Activated CD4-positive, alpha-beta memory T cell treated with anti-CD3 and anti-CD28 coated beads for 36 hours (primary cell): Measurements from ENCODE around the gene CYB5R3. TPM values are rescaled to one million over a fixed set of nuclear protein-coding genes. Genes with fewer than 3 reads are reported as not detected.
"Not testable (repeated sequence)": the region's sequence is repeated elsewhere in the genome, so short reads cannot be mapped to it uniquely, and the experiment has no call there.

ENCODE experiments used
- CTCF ChIA-PET: fragments of 350-600 bp; sonication (Branson Sonifier 250); formaldehyde crosslinking; loops from one replicate; lab custom pipeline; 2021; ENCODE audit warnings: antibody characterized with exemption, inconsistent platforms; lab: Charles Lee
- POLR2A ChIA-PET: fragments of 350-600 bp; sonication (Branson Sonifier 250); formaldehyde crosslinking; loops from one replicate; lab custom pipeline; 2021; ENCODE audit warnings: antibody characterized with exemption; lab: Charles Lee
- DNase-seq: peaks from one replicate; pipeline ENCODE4 v3.0.0-alpha.2; 2020
- H3K27ac Mint-ChIP-seq: one replicate; pipeline ENCODE4 v1.8.0; 2021; ENCODE audit warnings: mixed read lengths
- H3K27me3 Mint-ChIP-seq: one replicate; pipeline ENCODE4 v1.8.0; 2021; ENCODE audit warnings: mixed read lengths
- H3K36me3 Mint-ChIP-seq: one replicate; pipeline ENCODE4 v1.8.0; 2021; ENCODE audit warnings: mixed read lengths
- H3K4me1 Mint-ChIP-seq: one replicate; pipeline ENCODE4 v1.8.0; 2021; ENCODE audit warnings: low read depth, mixed read lengths
- H3K4me3 Mint-ChIP-seq: one replicate; pipeline ENCODE4 v1.8.0; 2021; ENCODE audit warnings: mild to moderate bottlenecking, mixed read lengths
- H3K9me3 Mint-ChIP-seq: one replicate; pipeline ENCODE4 v1.8.0; 2021; ENCODE audit warnings: mixed read lengths
- intact Hi-C: fragments of 100-400 bp; cut with micrococcal nuclease; formaldehyde crosslinking; loops from one replicate; pipeline ENCODE4 v1.15.1; 2023
- total RNA-seq, 2 experiments: library from RNA; stranded (reverse); gene quantifications; one replicate each; pipeline ENCODE4 v1.2.3, GENCODE V29; 2021

The CYB5R3 gene
- total RNA-seq, 2 experiments from 2014 or later, result 73.7 to 77.6 TPM

DNA sequence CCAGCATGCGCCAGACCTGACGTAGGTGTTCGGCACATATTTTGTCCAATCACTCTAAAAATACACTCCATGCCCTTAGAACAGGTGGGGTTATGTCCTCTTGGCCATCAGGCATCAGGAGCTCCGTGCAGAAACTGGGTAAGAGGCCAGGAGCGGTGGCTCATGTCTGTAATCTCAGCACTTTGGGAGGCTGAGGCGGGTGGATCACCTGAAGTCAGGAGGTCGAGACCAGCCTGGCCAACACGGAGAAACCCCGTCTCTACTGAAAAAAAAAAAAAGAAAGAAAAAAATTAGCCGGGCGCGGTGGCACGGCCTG, 33.4 kb downstream of the CYB5R3 start:
- CTCF ChIA-PET, result interaction anchor here (1.2 kb wide), 1 partner anchor 11 kb away, joined by 3 read pairs; no protein-coding TSS in a partner anchor

DNA sequence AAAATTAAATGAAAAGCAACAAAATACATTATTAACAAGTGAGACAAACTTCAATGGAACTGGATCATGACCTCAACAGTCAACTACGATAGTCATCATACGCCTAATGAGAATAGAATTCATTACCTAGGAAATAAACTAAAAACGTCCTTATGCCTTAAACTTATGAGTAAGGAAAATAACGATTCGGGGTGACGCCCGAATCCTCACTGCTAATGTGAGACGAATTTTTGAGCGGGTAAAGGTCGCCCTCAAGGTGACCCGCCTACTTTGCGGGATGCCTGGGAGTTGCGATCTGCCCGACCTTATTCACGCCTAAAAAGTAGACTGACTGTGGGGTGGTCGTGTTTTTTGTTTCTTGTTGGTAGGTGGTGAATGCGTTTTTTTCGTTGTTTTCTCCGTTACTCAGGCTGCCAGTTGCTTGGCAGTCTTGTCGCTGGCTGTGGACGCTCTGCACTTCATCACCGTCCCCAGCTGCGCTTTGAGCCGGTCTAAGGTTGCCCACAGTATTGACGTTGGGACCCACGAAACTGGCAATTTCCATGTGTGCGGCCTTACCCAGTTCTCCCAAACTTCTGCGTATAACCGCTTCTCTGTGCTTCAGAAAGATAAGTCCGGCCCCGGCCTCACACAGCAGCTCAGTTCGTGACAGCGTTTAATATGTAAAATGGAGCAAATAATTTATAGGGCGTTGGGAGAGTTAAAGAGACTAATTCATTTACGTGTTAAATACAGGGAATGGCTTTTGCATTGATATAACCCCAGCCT, 33.9 kb downstream of the CYB5R3 start:
- peak overlapping the region; percentile 96 for H3K27ac Mint-ChIP-seq
- intact Hi-C loops, result loop anchor here (2.0 kb wide), 3 partner anchors 32 to 242 kb away; partner anchors contain the start of genes ARFGAP3 and CYB5R3
- no peaks in the 10 kb centered on the region for H3K9me3 Mint-ChIP-seq
- peak; percentile 94 for DNase-seq
- peaks cover 24% of the 10 kb centered on the region for H3K36me3 Mint-ChIP-seq
- H3K27me3 Mint-ChIP-seq, result peaks cover 3% of the 10 kb centered on the region
- POLR2A ChIA-PET, result interaction anchor here (0.5 to 3.6 kb wide), 19 partner anchors 9 to 535 kb away, joined by 3 to 45 read pairs (median 5); partner anchors contain the start of genes ARFGAP3 and CYB5R3
- CTCF ChIA-PET, result interaction anchor here (1.2 kb wide), 1 partner anchor 11 kb away, joined by 3 read pairs; no protein-coding TSS in a partner anchor
- H3K4me1 Mint-ChIP-seq, result peaks cover 43% of the 10 kb centered on the region
- H3K4me3 Mint-ChIP-seq, result peak overlapping the region; percentile 87

More for the DNA sequence above, 33.4 kb downstream of the CYB5R3 start:
- Mint-ChIP-seq H3K36me3 (peaks cover 23% of the 10 kb centered on the region), H3K27ac (peak overlapping the region; percentile 96), H3K4me3 (peak overlapping the region; percentile 87), H3K4me1 (peaks cover 39% of the 10 kb centered on the region)
- H3K9me3 Mint-ChIP-seq, H3K27me3 Mint-ChIP-seq, DNase-seq: not testable (repeated sequence)
- POLR2A ChIA-PET, result interaction anchor here (0.5 to 3.6 kb wide), 16 partner anchors 8 to 475 kb away, joined by 3 to 45 read pairs (median 5); partner anchors contain the start of genes ARFGAP3 and CYB5R3
- intact Hi-C loops, result loop anchor here (2.0 kb wide), 3 partner anchors 33 to 241 kb away; partner anchors contain the start of genes ARFGAP3 and CYB5R3

DNA sequence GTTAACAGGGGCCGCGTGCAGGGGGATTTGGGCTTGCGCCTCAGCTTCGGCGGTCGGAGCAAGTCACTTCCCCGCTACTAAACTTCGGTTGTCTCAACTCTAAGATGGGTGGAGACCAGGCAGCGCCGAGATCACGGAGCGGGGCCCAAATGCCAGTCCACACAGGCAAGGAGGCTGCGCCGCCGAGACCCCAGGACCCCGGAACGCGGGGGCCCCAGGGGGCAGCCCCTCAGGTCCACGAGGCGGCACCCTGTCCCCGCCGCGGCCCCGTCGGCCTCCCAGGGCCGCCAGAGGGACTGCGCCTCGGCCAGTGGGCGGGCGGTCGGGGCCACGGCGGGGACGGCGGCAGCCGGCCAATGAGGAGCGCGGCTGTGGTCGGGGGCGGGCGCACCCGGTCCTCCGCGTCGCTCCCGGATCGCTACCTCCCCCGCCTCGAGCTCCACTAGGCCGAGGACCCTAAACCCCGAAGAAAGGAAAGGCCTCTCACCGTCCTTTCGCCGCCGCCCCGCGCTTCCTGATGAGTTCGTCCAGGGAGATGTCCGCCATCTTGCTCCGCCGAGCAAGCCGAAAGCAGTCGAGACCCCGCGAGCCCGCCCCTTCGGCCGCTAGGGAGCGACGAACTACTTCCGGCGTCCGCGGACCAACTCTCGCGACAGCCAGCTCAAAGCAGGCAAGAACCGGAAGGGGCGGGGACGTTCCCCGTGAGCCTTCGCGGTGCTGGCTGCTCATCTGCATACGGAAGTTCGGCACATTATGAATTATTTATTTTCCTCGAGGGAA, 34.7 kb downstream of the CYB5R3 start, which contains the start of gene POLDIP3:
Gene POLDIP3 (minus strand): TSS at position 572 of the 780 bp plus-strand sequence. CDS start 26 bp downstream, at position 546.
- Mint-ChIP-seq H3K4me1 (peaks cover 49% of the 10 kb centered on the region), H3K4me3 (peak within 1 kb of the TSS; percentile 94), H3K27ac (peak within 1 kb of the TSS; percentile 96), H3K36me3 (peaks cover 27% of the 10 kb centered on the region), H3K9me3 (no peaks in the 10 kb centered on the region), H3K27me3 (peaks cover 3% of the 10 kb centered on the region)
- intact Hi-C loops, result loop anchor here (2.0 kb wide), 3 partner anchors 32 to 242 kb away; partner anchors contain the start of genes ARFGAP3 and CYB5R3
- POLR2A ChIA-PET, result interaction anchor here (0.6 to 3.6 kb wide), 16 partner anchors 8 to 582 kb away, joined by 3 to 45 read pairs (median 5); partner anchors contain the start of genes ARFGAP3, CYB5R3 and NDUFA6
- peak; percentile 99 for DNase-seq
- CTCF ChIA-PET, result interaction anchor here (1.2 kb wide), 1 partner anchor 12 kb away, joined by 3 read pairs; no protein-coding TSS in a partner anchor

DNA sequence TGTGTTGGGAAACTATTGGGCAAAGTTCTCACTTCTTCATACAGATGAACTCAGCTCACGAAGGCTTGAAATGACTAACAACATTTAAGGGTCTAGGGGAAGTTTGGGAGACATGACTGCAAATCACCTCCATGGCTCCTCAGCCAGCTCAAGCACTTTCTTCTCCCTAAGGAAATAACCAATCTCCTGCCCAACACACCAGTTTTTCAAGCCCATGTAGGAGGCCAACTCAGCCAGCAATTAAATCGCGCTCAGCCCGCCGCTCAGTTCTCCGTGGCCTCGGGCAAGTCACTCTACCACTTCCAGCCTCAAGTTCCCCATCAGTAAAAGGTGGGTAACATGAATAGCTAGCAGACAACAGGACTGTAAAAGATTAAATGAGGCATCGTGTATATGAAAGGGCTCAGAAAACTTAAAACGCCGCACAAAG, 35.3 kb downstream of the CYB5R3 start:
- DNase-seq, result peak; percentile 38

DNA sequence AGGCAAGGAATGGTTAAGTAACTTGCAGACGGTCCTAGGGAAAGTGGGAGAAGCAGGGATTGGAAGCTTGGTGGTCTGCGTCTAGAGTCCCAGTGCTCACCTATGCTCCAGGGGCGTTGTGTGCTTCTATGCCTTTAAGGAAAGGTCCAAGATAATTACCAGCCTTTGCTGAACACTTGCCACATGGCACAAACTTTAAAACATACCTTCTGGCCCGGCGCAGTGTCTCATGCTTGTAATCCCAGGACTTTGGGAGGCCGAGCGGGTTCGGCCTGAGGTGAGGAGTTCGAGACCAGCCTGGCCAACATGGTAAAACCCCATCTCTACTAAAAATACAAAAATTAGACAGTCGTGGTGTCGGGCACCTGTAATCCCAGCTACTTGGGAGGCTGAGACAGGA, 36.9 kb downstream of the CYB5R3 start:
- intact Hi-C loops, result no loop called here
- DNase-seq, result no peak
- Mint-ChIP-seq H3K27ac (peak overlapping the region; percentile 18), H3K9me3 (no peaks in the 10 kb centered on the region), H3K4me1 (peaks cover 57% of the 10 kb centered on the region), H3K27me3 (peaks cover 3% of the 10 kb centered on the region), H3K36me3 (peaks cover 31% of the 10 kb centered on the region), H3K4me3 (no peak overlapping the region)
- ChIA-PET POLR2A (interaction anchor here (3.6 kb wide), 1 partner anchor 30 kb away, joined by 32 read pairs; no protein-coding TSS in a partner anchor), CTCF (interaction anchor here (1.2 kb wide), 1 partner anchor 27 kb away, joined by 3 read pairs; no protein-coding TSS in a partner anchor)

More for the DNA sequence above, 35.3 kb downstream of the CYB5R3 start:
- Mint-ChIP-seq H3K4me3 (peak overlapping the region; percentile 94), H3K27ac (peak overlapping the region; percentile 96), H3K27me3 (peaks cover 3% of the 10 kb centered on the region), H3K36me3 (peaks cover 27% of the 10 kb centered on the region), H3K4me1 (peaks cover 55% of the 10 kb centered on the region), H3K9me3 (no peaks in the 10 kb centered on the region)
- ChIA-PET CTCF (no interaction called here), POLR2A (interaction anchor here (0.6 to 3.6 kb wide), 9 partner anchors 7 to 581 kb away, joined by 3 to 45 read pairs (median 4); partner anchors contain the start of genes ARFGAP3, CYB5R3 and NDUFA6)
- intact Hi-C loops, result loop anchor here (2.0 kb wide), 3 partner anchors 31 to 243 kb away; partner anchors contain the start of genes ARFGAP3 and CYB5R3

DNA sequence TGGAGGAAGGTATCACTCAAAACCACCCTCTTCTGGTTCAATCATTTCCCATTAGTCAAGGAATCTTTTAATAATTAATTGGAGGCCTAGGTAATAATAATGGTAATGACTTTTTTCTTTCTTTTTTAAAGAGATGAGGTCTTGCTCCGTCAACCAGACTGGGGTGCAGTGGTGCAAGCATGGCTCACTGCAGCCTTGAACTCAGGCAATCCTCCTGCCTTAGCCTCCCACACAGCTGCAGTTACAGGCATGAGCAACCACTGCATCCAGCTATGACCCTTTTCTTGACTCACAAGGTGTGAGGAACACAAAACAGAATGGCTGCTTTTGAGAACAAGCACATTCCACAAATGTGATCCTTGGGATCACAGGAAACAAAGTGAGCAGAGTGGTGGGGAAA, 38.1 kb downstream of the CYB5R3 start:
- Mint-ChIP-seq H3K36me3 (peaks cover 36% of the 10 kb centered on the region), H3K9me3 (no peaks in the 10 kb centered on the region), H3K27me3 (peaks cover 3% of the 10 kb centered on the region), H3K4me3 (no peak overlapping the region), H3K27ac (peak overlapping the region; percentile 15), H3K4me1 (peaks cover 60% of the 10 kb centered on the region)
- POLR2A ChIA-PET, result interaction anchor here (0.6 kb wide), 1 partner anchor 136 kb away, joined by 3 read pairs; no protein-coding TSS in a partner anchor
- CTCF ChIA-PET, result no interaction called here
- intact Hi-C loops, result no loop called here
- peak; percentile 36 for DNase-seq

DNA sequence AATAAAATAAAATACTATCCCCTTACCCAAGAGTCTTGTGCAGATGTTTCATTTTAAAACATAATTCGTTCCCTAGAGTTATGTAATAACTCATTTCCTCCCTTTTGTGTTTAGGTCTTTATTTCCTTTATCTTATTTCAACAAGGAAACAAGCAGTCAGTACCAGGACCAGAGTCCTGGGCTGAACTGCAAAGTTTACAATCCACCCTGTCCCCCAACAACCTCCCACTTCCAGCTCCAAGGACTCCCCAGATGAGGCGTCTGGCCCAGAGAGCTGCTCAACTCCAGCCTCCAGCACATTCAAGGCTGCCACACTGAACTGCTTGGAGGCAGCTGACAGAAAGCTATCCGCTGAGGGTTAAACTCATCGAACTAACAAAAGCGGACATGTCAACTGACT, 39.0 kb downstream of the CYB5R3 start:
- Mint-ChIP-seq H3K9me3 (no peaks in the 10 kb centered on the region), H3K4me1 (peaks cover 56% of the 10 kb centered on the region), H3K36me3 (peaks cover 34% of the 10 kb centered on the region), H3K4me3 (no peak overlapping the region), H3K27ac (peak overlapping the region; percentile 42), H3K27me3 (peaks cover 1% of the 10 kb centered on the region)
- intact Hi-C loops, result no loop called here
- CTCF ChIA-PET, result interaction anchor here (2.1 kb wide), 1 partner anchor 12 kb away, joined by 5 read pairs; no protein-coding TSS in a partner anchor
- POLR2A ChIA-PET, result interaction anchor here (0.6 to 1.0 kb wide), 2 partner anchors 28 to 507 kb away, joined by 3 read pairs; no protein-coding TSS in a partner anchor
- no peak for DNase-seq

DNA sequence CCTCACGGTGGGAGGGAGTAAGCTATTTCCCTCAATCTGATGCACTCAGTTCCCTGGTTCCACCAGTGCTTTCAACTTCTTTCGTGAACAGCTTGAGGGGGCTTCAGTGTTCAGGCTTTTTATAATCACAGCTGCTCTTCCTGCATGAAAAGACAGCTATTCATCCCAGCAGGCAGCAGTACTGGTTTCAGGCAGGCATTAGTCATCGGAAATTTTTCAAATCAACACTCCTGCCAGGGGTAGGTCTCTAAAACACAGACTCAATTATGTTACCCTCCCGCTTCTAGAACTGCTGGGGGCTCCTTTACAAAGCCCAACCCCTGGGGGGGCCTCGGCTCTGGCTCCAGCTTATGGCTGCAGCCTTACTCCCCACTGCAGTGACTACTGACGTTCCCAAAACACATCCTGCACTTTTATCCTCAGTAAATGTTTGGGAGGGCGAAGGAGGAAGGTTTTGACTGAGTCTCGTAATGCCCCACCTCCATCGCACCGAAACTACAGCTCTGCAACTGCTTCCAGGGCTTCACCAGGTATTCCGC, 40.3 kb downstream of the CYB5R3 start:
- Mint-ChIP-seq H3K4me1 (peaks cover 63% of the 10 kb centered on the region), H3K9me3 (no peaks in the 10 kb centered on the region), H3K27me3 (no peaks in the 10 kb centered on the region), H3K27ac (peak overlapping the region; percentile 77), H3K4me3 (no peak overlapping the region), H3K36me3 (peaks cover 32% of the 10 kb centered on the region)
- ChIA-PET POLR2A (no interaction called here), CTCF (interaction anchor here (0.9 to 2.1 kb wide), 2 partner anchors 12 to 14 kb away, joined by 3 to 5 read pairs; no protein-coding TSS in a partner anchor)
- DNase-seq, result peak; percentile 25
- intact Hi-C loops, result no loop called here

DNA sequence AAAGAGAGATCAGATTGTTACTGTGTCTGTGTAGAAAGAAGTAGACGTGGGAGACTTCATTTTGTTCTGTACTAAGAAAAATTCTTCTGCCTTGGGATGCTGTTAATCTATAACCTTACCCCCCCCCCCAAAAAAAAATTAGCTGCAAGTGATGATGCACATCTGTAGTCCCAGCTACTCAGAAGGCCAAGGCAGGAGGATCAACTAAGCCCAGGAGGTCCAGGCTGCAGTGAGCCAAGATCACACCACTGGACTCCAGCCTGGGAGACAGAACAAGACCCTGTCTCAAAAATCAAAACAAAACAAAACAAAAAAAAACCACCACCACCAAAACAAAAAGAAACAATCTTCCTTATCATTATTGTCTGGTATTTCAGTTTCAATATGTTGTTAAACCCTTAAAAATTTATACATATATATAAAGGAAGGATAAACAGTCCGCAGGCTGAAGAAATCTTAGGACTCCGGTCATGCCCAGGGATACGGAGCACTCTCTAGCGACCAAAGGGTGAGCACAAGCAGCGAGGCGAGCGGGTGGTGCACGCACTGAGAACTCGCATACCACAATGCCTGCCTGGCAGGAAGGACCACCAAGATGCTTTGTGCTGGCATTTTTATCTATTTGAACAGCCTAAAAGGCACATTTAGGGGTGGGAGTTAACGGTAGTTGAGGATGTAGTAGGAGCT, 40.9 kb downstream of the CYB5R3 start:
- H3K27ac Mint-ChIP-seq, result peak overlapping the region; percentile 77
- peaks cover 64% of the 10 kb centered on the region for H3K4me1 Mint-ChIP-seq
- POLR2A ChIA-PET, result interaction anchor here (0.5 kb wide), 1 partner anchor 46 kb away, joined by 3 read pairs; no protein-coding TSS in a partner anchor
- peaks cover 29% of the 10 kb centered on the region for H3K36me3 Mint-ChIP-seq
- DNase-seq, result no peak
- intact Hi-C loops, result no loop called here
- no peaks in the 10 kb centered on the region for H3K27me3 Mint-ChIP-seq
- CTCF ChIA-PET, result interaction anchor here (0.9 to 2.1 kb wide), 2 partner anchors 13 to 14 kb away, joined by 3 to 5 read pairs; no protein-coding TSS in a partner anchor
- H3K9me3 Mint-ChIP-seq, result no peaks in the 10 kb centered on the region
- no peak overlapping the region for H3K4me3 Mint-ChIP-seq

DNA sequence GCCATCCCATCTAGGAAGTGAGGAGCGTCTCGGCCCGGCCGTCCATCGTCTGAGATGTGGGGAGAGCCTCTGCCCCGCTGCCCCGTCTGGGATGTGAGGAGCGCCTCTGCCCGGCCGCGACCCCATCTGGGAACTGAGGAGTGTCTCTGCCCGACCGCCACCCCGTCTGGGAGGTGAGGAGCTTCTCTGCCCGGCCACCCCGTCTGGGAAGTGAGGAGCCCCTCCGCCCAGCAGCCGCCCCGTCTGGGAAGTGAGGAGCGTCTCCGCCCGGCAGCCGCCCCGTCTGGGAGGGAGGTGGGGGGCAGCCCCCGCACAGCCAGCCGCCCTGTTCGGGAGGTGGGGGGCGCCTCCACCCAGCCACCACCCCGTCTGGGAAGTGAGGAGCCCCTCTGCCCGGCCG, 41.6 kb downstream of the CYB5R3 start:
- H3K27ac Mint-ChIP-seq, DNase-seq, H3K4me3 Mint-ChIP-seq, H3K9me3 Mint-ChIP-seq, H3K27me3 Mint-ChIP-seq, POLR2A ChIA-PET, intact Hi-C loops, CTCF ChIA-PET: not testable (repeated sequence)
- H3K4me1 Mint-ChIP-seq, result peaks cover 61% of the 10 kb centered on the region
- H3K36me3 Mint-ChIP-seq, result peaks cover 25% of the 10 kb centered on the region
